Mesendoderm (in vitro differentiated cells): ENCODE results near the gene TPGS1.

Source experiments
- DNase-seq: peaks from one replicate; pipeline ENCODE4 v3.0.0; 2013
- H2AK5ac ChIP-seq: 2 replicates; pipeline ENCODE4 v1.6.1; 2013; ENCODE audit warnings: low read length, inconsistent platforms
- H2BK120ac ChIP-seq: 2 replicates; pipeline ENCODE4 v1.6.1; 2013; ENCODE audit warnings: low read depth, mild to moderate bottlenecking, low read length, moderate library complexity, mixed read lengths
- H2BK15ac ChIP-seq: replicated peaks from 2 replicates; pipeline ENCODE4 v1.6.1; 2013; ENCODE audit warnings: low read depth, mild to moderate bottlenecking, moderate library complexity
- H2BK5ac ChIP-seq: 2 replicates; pipeline ENCODE4 v1.6.1; 2013; ENCODE audit warnings: low read length, inconsistent platforms
- H3K18ac ChIP-seq: 2 replicates; pipeline ENCODE4 v1.6.1; 2013; ENCODE audit warnings: mild to moderate bottlenecking, low read length, mixed read lengths
- H3K23ac ChIP-seq: one replicate; pipeline ENCODE4 v1.6.1; 2013; ENCODE audit warnings: low read length
- H3K27ac ChIP-seq: 2 replicates; pipeline ENCODE4 v1.5.1; 2013; ENCODE audit warnings: low read depth, mild to moderate bottlenecking, inconsistent platforms, low read length, moderate library complexity
- H3K27me3 ChIP-seq: 2 replicates; pipeline ENCODE4 v1.6.1; 2013; ENCODE audit warnings: low read length, control low read depth, mild to moderate bottlenecking, inconsistent platforms; ENCODE audit not compliant: insufficient read depth, poor library complexity
- H3K36me3 ChIP-seq: 2 replicates; pipeline ENCODE4 v1.6.1; 2013; ENCODE audit warnings: low read length, inconsistent platforms; ENCODE audit not compliant: control insufficient read depth, insufficient read depth
- H3K4ac ChIP-seq: one replicate; pipeline ENCODE4 v1.6.1; 2013; ENCODE audit warnings: low read depth, mild to moderate bottlenecking, low read length, moderate library complexity
- H3K4me1 ChIP-seq: 2 replicates; pipeline ENCODE4 v1.6.1; 2013; ENCODE audit warnings: low read depth, low read length, inconsistent platforms; ENCODE audit not compliant: control insufficient read depth
- H3K4me2 ChIP-seq: 2 replicates; pipeline ENCODE4 v1.6.1; 2013; ENCODE audit warnings: low read length
- H3K4me3 ChIP-seq: 2 replicates; pipeline ENCODE4 v1.5.1; 2013; ENCODE audit warnings: mild to moderate bottlenecking, low read length
- H3K56ac ChIP-seq: one replicate; pipeline ENCODE4 v1.6.1; 2013; ENCODE audit warnings: low read length
- H3K79me1 ChIP-seq: 2 replicates; pipeline ENCODE4 v1.6.1; 2013; ENCODE audit warnings: low read length, inconsistent platforms
- H3K79me2 ChIP-seq: 2 replicates; pipeline ENCODE4 v1.6.1; 2013; ENCODE audit warnings: mild to moderate bottlenecking, low read length; ENCODE audit not compliant: control insufficient read depth, insufficient read depth
- H3K9ac ChIP-seq: 2 replicates; pipeline ENCODE4 v1.6.1; 2013; ENCODE audit warnings: low read length, inconsistent platforms
- H4K5ac ChIP-seq: one replicate; pipeline ENCODE4 v1.6.1; 2013; ENCODE audit warnings: low read length
- H4K8ac ChIP-seq: one replicate; pipeline ENCODE4 v1.6.1; 2013; ENCODE audit warnings: low read depth, mild to moderate bottlenecking, control low read depth, low read length, moderate library complexity
- WGBS: extraction: QIAGEN DNeasy Blood & Tissue Kit; methylation state at CpG from one replicate; pipeline ENCODE4 v1.1.7; 2013; ENCODE audit warnings: low lambda C conversion rate, missing lambda C conversion rate; ENCODE audit not compliant: insufficient coverage; ENCODE audit errors: extremely low coverage; 5-methylcytosine and 5-hydroxymethylcytosine counted together

The TPGS1 gene

DNA sequence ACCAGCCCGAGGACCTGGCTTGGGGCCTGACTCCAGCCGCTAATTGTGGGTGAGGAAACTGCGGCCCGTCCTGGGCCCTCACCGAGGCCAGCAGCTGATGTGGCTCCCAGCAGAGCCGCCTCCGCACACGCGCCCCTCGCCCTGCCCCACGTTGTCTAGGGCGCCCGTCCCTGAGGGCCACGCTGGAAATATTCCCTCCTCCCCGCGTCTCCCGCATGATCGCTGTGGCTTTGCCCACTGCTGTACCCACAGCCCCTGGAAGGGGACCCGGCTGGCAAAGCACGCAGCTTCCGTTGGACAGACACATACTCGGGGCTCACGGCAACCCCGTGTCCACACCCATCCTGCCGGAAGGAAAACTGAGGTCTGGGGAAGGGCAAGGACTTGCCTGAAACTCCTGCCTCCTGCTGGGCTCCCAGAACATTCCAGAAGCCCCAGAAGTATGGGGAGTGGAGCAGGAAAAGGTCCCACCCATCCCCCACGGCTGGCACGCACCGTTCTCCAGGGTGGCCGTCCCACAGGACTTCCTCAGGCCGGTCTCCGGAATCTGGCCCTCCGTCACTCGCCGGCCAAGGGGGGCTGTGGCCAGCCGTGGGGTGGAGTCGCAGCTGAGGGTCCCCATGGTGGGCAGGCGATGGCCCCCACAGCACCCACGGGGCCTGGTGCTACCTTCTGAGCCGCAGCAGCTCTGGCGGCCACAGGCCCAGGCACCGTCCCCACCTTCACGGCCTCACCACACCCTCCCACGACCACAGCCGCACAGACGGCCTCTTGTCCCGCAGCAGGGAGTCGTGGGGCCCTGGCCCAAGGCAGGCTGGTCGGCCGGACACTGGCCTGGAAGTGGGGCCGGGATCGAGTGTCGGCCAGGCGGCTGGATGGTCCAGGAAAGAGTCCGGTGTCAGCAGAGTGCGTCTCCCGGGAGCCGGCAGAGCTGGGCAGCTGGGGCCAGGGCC, 32.9 kb upstream of the TPGS1 start:
- Histone ChIP-seq H3K36me3 (no peaks in the 10 kb centered on the region), H4K8ac (no peak overlapping the region), H3K4me3 (no peak overlapping the region), H3K27me3 (no peaks in the 10 kb centered on the region), H2AK5ac (no peak overlapping the region), H3K79me2 (no peaks in the 10 kb centered on the region), H3K56ac (no peak overlapping the region), H3K18ac (no peak overlapping the region), H3K27ac (no peak overlapping the region), H3K4ac (no peak overlapping the region), H4K5ac (no peak overlapping the region), H3K23ac (no peak overlapping the region), H2BK15ac (no peak overlapping the region), H3K79me1 (no peaks in the 10 kb centered on the region), H3K4me2 (no peak overlapping the region), H2BK5ac (no peak overlapping the region), H2BK120ac (no peak overlapping the region), H3K4me1 (no peaks in the 10 kb centered on the region), H3K9ac (no peak overlapping the region)
- DNase-seq: no peak
- no CpG with 5 or more reads among the region's 57 CpGs for WGBS

DNA sequence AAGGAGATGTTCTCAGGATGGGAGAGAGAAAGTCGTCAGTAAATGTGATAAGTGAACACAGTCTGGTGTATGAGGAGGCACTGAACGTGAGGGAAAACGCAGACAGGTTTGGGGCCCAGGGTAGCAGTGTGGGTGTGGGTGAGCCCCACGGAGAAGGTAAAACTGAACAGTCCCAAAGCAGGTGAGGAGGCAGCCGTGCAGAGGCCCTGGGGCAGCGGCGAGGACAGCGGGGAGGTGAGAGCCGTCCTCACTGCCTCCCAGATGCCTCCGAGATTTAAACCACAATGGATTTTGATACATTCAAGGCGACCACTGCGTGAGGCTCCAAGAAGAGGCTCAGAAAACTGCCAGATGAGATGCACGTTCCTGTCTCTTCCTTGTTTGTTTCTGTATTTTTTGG, 31.9 kb upstream of the TPGS1 start:
- Histone ChIP-seq H2BK15ac (no peak overlapping the region), H3K36me3 (no peaks in the 10 kb centered on the region), H3K23ac (no peak overlapping the region), H3K27ac (no peak overlapping the region), H4K8ac (no peak overlapping the region), H3K18ac (no peak overlapping the region), H3K4ac (no peak overlapping the region), H3K4me2 (no peak overlapping the region), H3K79me1 (no peaks in the 10 kb centered on the region), H2BK5ac (no peak overlapping the region), H3K4me3 (no peak overlapping the region), H2AK5ac (no peak overlapping the region), H2BK120ac (no peak overlapping the region), H3K27me3 (no peaks in the 10 kb centered on the region), H4K5ac (no peak overlapping the region), H3K56ac (no peak overlapping the region), H3K9ac (no peak overlapping the region), H3K4me1 (no peaks in the 10 kb centered on the region), H3K79me2 (no peaks in the 10 kb centered on the region)
- DNase-seq: no peak
- whole genome bisulfite sequencing: no CpG with 5 or more reads among the region's 13 CpGs

DNA sequence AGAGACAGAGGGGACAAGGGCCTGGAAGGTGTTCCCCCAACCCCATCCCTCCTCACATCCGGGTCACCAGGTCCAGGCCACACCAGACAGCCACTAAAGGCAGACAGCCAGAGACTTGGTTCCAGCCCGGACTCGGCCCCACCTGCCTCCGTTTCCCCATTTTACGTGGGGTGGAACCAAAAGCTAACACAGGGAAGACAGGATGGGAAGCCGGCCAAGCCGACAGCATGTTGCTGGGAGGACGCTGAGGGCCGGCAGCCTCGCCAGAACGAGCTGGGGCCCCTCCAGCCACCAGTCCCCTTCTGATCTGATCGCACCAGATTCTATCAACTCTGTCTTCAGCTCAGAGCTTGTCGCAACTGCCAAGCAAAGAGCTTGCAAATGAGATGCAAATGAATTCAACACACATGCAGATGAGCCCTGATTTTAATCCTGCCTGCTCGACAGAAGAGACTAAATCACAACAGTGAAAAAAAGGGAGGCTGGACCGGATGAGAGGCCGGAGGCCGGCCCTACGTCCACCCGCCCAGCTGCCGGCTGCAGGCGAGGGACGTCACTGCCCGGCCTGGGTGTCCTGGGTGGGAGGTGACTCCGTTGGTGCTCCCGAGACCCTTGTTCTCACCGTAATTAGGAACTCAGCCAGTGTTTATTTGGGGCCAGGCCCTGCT, 28.9 kb upstream of the TPGS1 start:
- no peak overlapping the region for H2AK5ac ChIP-seq
- H4K8ac ChIP-seq: no peak overlapping the region
- no peak for DNase-seq
- no peaks in the 10 kb centered on the region for H3K36me3 ChIP-seq
- no peak overlapping the region for H3K56ac ChIP-seq
- no peak overlapping the region for H3K18ac ChIP-seq
- no peak overlapping the region for H3K27ac ChIP-seq
- no peak overlapping the region for H3K4ac ChIP-seq
- H3K27me3 ChIP-seq: no peaks in the 10 kb centered on the region
- H3K23ac ChIP-seq: no peak overlapping the region
- H3K4me1 ChIP-seq: no peaks in the 10 kb centered on the region
- no peak overlapping the region for H2BK15ac ChIP-seq
- WGBS: no CpG with 5 or more reads among the region's 26 CpGs
- H2BK5ac ChIP-seq: no peak overlapping the region
- no peak overlapping the region for H3K4me2 ChIP-seq
- H3K79me1 ChIP-seq: no peaks in the 10 kb centered on the region
- no peaks in the 10 kb centered on the region for H3K79me2 ChIP-seq
- H2BK120ac ChIP-seq: no peak overlapping the region
- H3K9ac ChIP-seq: no peak overlapping the region
- no peak overlapping the region for H3K4me3 ChIP-seq
- no peak overlapping the region for H4K5ac ChIP-seq

DNA sequence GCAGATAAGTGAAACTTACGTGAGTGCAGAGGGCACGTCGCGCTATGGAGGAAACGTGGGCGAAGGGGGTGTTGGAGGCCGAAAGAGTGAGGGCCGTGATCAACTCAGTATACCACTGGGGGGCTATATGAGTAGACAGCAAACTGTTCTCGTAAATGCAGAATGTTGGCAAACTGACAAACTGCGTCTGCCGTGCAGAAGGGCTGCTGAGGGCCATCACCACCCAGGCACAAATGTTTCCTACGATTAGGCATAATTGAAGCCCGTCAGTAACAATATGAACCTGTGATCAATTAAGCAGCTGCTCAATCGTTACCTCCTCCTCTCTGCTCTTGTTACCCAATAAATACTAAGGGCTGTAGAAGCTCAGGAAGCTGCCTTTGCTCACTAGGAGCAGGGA, 28.3 kb upstream of the TPGS1 start:
- Histone ChIP-seq H3K4me1 (no peaks in the 10 kb centered on the region), H4K8ac (no peak overlapping the region)

DNA sequence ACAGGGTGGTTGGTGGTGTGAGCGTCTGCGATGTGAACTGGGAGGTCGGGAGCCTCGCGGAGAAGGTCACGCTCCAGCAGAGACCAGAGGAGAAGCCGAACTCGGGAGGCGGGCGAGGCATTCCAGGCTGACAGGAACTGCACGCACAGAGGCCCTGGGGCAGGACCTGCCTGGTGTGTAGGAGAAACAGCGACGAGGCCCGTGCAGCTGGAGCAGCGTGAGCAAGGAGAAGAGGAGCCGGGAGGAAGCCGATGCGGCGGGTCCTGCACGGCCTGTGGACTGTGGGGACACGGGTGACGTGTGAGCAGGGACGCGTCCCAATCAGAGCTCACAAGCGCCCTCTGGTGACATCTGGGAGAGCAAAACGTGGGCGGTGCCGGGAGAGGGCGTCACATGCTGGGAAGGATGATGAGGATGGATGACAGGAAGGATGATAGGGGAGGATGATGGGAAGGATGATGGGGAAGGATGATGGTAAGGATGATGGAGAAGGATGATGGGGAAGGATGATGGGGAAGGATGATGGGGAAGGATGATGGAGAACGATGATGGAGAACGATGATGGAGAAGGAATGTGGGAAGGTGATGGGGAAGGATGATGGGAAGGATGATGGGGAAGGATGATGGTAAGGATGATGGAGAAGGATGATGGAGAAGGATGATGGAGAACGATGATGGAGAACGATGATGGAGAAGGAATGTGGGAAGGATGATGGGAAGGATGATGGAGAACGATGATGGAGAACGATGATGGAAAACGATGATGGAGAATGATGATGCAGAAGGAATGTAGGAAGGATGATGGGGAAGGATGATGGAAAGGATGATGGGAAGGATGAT, 27.1 kb upstream of the TPGS1 start:
- H3K23ac ChIP-seq: no peak overlapping the region
- 97% methylated on average over 7 of the region's 36 CpGs for WGBS
- H2BK120ac ChIP-seq: no peak overlapping the region
- DNase-seq: peak; percentile 77
- H3K36me3 ChIP-seq: no peaks in the 10 kb centered on the region
- no peak overlapping the region for H3K4ac ChIP-seq
- no peaks in the 10 kb centered on the region for H3K79me2 ChIP-seq
- no peaks in the 10 kb centered on the region for H3K4me1 ChIP-seq
- H4K8ac ChIP-seq: no peak overlapping the region
- peak overlapping the region; percentile 64 for H3K56ac ChIP-seq
- H3K27me3 ChIP-seq: no peaks in the 10 kb centered on the region
- no peak overlapping the region for H2BK5ac ChIP-seq
- no peaks in the 10 kb centered on the region for H3K79me1 ChIP-seq
- H4K5ac ChIP-seq: no peak overlapping the region
- H3K4me3 ChIP-seq: no peak overlapping the region
- no peak overlapping the region for H2AK5ac ChIP-seq
- no peak overlapping the region for H3K4me2 ChIP-seq
- H3K18ac ChIP-seq: no peak overlapping the region
- H3K27ac ChIP-seq: no peak overlapping the region
- no peak overlapping the region for H2BK15ac ChIP-seq
- H3K9ac ChIP-seq: no peak overlapping the region

More for the DNA sequence above, 28.3 kb upstream of the TPGS1 start:
- no peaks in the 10 kb centered on the region for H3K27me3 ChIP-seq
- H3K27ac ChIP-seq: no peak overlapping the region
- no peak overlapping the region for H3K56ac ChIP-seq
- no peaks in the 10 kb centered on the region for H3K36me3 ChIP-seq
- no peak overlapping the region for H4K5ac ChIP-seq
- no peak overlapping the region for H2BK5ac ChIP-seq
- H2BK15ac ChIP-seq: no peak overlapping the region
- H3K79me2 ChIP-seq: no peaks in the 10 kb centered on the region
- no CpG with 5 or more reads among the region's 14 CpGs for WGBS
- no peak overlapping the region for H2BK120ac ChIP-seq
- H3K9ac ChIP-seq: no peak overlapping the region
- no peak overlapping the region for H3K4ac ChIP-seq
- no peak overlapping the region for H3K18ac ChIP-seq
- no peaks in the 10 kb centered on the region for H3K79me1 ChIP-seq
- no peak overlapping the region for H3K23ac ChIP-seq
- no peak for DNase-seq
- H3K4me3 ChIP-seq: no peak overlapping the region
- no peak overlapping the region for H2AK5ac ChIP-seq
- H3K4me2 ChIP-seq: no peak overlapping the region
